PFSK-1 (cell line): ENCODE results near the gene RNFT2.

Experiments
- FOXP2 ChIP-seq: optimal IDR thresholded peaks from 2 replicates; pipeline ENCODE3; 2011; ENCODE audit warnings: borderline replicate concordance, control low read depth, inconsistent platforms; ENCODE audit not compliant: insufficient read depth; ENCODE audit errors: extremely low read length, extremely low read depth
- POLR2AphosphoS5 ChIP-seq: IDR thresholded peaks from 2 replicates; pipeline ENCODE4 v1.6.1; 2012; ENCODE audit warnings: low read depth, mild to moderate bottlenecking, control low read depth, low read length, moderate library complexity
- REST ChIP-seq, 2 experiments: IDR thresholded peaks; 2 replicates each; pipeline versions ENCODE4 v1.6.1 to v1.8.0; 2011 to 2012; ENCODE audit warnings: low read depth in 2 of 2, low read length in 2 of 2, control low read depth in 1 of 2, inconsistent platforms in 1 of 2, mild to moderate bottlenecking in 1 of 2, moderate library complexity in 1 of 2; ENCODE audit not compliant: insufficient read depth in 1 of 2
- SIN3A ChIP-seq: IDR thresholded peaks from 2 replicates; pipeline ENCODE4 v1.6.1; 2012; ENCODE audit warnings: mild to moderate bottlenecking, low read length, moderate library complexity, borderline replicate concordance; ENCODE audit not compliant: insufficient read depth
- TAF1 ChIP-seq: IDR thresholded peaks from 2 replicates; pipeline ENCODE4 v1.6.1; 2012; ENCODE audit warnings: low read length, control low read depth, borderline replicate concordance; ENCODE audit not compliant: insufficient read depth

- TF ChIP-seq REST (IDR thresholded peaks at IDR 0.05; ENCODE audit: insufficient read depth in 1 of 2, low read depth in 2 of 2, low read length in 2 of 2) (no peak), POLR2AphosphoS5 (no peak), TAF1 (no peak), SIN3A (no peak), FOXP2 (no peak)
Measured at GRCh38 chr12:116726694-116727093, 11.4 kb upstream of the RNFT2 start.
